MV-4-11 (cell line): ENCODE data around the gene BMAL1.

ENCODE experiments used
- DNase-seq: peaks from one replicate; lab custom pipeline; 2025; lab: John Stamatoyannopoulos, UW

Gene BMAL1

DNA sequence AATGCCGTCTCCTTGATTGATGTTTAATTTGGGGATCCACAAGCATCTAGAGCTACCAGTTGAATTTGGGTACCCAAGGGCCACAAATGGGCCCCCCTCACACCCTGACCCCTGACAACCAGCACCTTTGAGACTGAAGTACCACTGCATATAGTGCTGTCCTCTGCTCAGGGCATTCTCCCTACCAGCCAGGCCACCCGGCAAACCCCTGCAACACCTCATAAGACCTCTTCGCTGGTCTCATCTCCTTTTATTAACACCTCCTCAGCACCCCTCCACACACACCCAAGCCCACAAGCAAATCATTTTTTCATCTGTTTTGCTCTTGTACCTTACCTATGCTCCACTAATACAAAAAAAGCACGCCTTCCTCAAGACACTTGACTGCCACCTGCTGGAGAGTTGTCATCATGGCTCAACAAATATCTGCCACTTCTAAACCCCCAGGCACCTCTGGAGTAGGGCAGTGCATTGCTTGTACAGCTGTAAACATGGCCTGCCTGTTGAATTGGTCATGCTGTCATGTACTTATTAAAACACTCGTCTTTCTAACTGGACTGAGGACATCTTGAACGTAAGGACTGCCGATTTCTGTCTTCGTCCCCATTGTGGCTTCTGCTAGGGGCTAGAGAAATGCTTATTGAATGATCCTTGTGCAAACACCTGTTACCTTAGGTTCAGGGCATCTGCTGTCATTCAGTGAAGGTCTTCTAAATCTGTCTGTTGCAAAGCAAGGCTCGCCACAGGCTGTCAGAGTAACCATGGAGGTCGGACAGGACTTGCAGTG lies 66.5 kb downstream of the BMAL1 start:
- DNase-seq = peak; percentile 55

DNA sequence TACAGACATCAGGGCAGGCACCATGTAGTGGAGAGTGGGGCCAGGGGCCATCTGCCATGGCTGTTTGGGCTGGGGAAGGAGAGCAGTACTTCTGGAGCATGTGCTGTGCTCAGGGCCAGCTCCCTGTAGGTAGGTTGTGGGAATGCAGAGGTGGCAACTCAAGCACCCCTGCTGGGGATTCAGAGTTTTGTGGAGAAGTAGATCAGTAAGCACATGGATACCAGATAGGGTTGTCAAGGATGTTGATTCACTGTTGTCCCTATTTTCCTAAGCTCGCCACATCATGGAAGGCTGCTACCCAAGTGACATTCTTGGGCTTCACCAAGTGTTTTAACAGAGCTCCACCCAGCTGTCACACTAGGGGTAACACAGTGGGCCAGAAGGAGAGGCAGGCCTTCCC lies 67.2 kb downstream of the BMAL1 start:
- DNase-seq = no peak

DNA sequence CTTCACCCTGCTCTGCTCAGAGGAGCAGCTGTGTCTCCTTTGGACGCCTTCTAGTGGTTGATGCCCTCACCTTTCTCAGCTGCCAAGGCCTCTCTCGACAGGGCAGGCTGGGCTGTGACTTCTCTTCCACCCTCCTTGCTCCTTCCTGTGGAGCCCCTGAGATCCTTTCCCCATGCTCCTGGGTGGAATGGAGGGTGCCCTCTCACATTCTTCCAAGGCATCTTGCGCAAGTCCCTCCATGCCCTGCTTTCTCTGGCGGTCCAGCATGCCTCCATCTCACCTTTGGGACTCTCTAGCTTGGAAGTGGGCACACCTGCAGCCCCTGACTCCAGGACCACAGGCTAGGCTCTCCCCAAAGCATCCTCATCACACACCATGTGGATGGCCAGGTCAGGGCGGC lies 68.9 kb downstream of the BMAL1 start:
- no peak for DNase-seq

DNA sequence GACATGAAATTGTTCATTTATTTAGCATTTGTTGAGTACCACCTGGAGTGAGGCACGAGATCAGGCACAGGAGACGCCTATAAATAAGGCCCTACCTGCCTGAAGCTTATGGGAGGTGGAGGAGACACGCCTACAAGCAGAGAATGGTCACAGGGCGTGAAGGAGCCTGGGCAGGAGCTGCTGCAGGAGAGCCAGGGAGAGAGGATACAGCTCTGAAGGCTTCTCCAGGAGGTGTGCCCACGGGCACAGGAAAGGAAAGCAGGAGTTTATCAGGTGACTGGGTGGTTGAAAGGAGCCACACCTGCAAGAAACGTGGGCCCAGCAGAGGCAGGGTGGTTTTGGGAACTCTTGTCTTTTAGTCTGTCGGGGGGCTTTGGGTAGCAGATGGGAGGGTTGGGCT lies 70.3 kb downstream of the BMAL1 start:
- DNase-seq = no peak

DNA sequence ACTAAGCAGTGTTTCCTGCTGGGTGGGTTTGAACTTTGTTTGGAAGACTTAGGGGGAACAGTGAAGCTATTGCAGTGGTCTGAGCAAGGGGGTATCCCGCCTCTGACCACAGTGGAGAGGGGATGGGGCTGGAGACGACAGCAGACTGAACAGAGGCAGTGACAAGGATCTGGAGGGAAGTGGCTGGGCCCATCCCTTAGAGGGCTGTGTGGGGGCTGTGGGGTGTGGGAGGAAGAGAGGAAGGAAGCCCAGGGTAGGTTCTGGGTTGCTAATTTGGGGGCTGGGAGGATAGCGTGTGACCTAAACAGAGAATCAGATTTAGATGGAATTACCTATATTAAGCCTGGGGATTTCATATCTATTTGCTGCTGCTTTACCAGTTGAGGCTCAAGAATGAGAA lies 70.7 kb downstream of the BMAL1 start:
- DNase-seq = no peak

DNA sequence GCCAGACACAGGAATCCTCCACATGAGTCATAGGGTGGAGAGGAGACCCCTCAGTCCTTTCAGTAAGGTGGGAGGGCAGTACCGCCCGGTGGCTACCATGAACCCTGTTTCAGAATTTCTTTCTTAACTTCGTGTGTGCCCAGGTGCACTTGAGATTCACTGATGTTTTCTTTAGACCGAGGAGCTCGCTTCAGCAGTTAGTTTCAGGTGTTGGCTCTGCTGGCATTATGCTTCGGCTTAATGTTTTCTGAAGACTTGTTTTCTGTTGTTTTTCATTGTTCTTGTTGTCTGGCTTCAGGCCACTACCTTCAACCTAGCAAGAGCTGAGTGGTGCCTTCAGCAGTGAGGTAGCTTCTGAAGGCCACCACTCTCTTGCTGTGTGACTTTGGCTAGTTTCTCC lies 71.5 kb downstream of the BMAL1 start:
- DNase-seq = no peak

DNA sequence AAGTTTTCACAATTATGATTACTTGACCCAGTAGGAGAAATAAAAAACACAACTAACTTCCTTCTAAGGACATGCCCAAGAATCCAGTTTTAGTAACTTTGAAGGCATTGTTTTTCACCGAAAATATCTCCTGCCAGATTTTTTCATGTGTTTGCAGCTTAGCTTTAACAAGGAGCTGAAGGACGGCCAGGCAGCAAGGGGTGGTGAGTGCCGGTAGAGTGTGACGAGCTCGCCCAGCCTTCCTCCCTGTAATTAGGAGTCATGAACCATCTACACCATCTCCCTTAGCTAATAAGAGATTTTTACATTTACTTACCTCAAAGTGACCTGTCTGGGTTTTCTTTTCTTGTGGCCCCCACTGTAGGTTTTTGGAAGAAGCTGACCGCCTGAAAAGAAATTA lies 72.0 kb downstream of the BMAL1 start:
- DNase-seq = no peak

DNA sequence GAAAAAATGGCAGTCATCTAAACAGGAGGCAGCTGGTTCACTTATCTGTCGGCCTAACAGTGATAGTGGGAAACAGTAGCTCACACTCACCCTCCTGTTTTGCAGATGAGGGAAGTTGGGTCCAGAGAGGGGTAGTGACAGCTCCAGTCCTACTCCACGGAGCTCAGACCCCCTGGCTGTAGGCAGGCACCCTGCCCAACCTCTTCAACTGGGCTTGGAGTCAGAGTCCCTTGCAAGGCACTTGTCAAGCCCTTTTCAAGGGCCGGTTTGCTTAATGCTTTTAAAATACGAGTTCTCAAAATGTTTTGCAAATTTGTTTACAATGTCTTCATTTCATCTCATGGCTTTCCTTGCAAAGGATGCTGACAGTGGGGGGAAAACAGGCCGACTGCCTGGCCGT lies 75.1 kb downstream of the BMAL1 start:
- no peak for DNase-seq

DNA sequence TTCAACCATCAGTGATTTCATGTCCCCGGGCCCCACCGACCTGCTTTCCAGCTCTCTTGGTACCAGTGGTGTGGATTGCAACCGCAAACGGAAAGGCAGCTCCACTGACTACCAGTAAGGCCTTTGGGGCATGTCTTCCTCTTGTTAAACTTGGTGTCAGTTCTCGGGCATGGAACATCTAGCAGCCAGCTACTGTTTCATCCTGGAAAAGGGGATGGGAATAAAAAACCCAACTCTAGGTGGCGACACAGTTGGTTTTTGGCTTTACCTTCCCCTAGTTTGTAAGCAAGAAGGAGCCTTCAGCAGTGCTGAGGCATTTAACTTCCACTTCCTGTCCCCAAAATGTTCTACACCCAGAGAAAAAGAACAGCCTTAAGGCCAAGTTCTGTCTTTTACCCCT lies 76.7 kb downstream of the BMAL1 start:
- DNase-seq = no peak

DNA sequence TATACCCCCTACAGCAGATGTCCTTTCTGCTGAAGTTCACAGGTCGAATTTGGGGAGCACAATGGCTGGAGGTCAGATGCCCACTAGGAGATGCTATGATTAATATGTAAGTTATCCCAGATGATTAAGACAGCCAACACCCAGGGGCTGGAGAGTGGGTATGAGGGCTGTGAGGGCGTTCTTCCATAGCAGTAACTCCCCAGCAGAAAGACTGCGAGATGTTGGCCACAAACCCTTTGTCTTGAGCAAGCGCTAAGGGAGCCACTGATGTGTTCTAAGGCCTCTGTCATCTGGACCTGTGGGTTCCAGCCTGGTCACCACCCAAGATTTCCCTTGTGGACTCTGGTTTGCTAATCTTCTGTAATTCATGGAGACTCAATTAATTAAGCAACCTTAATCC lies 77.6 kb downstream of the BMAL1 start:
- no peak for DNase-seq

DNA sequence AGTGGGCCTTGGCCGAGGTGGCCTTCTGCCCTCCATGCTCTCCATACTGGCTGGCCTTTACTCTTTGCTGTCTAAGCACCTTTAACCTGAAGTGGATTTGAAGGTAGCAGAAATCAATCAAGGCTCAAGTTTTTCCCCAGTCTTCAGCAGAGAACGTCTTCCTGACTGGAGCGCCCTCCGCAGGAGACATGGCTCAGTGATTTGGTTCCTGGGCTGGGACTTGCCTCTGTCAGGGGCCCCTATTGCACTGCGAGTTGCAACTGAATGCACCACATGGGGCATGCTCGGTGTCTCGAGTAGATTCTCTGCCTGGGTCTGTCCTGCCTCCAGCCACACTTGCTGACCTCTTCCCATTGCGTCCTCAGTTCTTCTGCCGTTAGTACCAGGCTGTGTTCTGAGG lies 79.6 kb downstream of the BMAL1 start:
- DNase-seq = no peak

DNA sequence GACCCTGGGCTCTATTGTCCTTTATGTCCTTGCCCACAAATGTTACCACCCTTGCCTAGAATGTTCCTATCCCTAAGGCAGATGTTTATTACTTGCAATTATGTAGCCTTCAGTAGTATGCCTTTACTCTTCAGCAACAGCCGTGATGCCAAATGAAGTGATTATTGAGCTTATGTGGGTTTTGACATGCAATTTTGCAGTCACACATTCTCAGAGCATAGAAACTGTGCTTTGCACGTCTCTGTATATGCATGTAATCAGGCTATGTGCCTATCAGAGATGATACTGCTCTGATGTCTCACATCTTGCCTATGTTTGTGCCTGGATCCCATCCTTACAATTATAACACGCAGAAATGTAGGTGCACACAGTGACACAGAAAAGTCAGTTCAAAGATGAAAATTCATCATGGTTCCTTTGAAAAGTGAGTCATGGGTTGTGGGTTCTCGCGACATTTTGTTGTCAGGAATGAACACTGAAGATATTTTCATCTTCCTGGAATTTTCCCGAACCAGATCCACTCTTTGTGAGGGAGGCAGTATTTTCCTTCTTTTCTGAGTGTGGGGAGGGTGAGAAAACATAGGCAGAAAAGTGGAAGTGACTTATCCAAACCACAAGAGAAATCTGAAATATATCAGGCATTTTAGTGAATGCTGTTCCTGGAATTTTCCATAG lies 81.1 kb downstream of the BMAL1 start:
- no peak for DNase-seq

DNA sequence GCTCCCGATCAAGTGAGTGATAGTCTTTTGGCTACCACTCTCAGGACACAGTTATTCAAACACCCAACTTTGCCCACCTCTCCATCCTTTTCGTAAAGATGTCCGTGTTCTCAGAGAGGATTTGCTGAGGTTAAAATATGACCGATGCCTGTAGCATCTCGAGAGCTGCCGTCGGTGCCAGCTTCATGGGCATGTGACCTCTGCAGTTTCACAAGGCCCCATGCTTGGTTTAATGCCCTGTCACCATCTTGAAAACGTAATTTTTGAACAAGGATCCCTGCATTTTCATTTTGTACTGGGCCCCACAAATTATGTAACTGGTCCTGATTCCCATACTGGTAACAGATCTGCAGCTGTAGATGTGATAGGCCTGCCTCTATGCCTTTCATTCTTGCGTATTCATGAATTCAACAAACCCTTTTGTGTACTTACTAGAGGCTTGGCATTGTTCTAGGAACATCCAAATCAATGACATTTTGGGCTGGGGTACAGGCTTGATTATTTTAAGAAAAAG lies 85.1 kb downstream of the BMAL1 start:
- DNase-seq = no peak

DNA sequence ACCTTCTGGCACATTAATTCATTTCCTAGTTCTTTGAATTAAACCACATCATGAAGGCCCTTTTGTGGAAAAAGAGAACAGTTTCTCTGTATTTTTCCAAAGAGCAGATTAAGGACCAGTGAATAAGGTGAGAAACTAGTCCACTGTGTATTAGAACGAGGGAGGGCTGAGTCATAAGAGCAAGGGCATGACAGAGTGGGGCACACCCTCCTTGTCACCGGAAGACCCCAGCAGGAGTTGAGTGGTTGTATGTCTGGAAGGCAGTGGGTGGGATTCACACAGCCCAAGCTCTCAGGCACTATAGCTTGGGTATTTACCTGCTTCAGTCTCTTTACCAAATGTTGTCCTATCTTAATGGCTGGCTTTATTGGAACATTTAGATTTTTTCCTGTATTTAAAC lies 86.8 kb downstream of the BMAL1 start:
- no peak for DNase-seq

DNA sequence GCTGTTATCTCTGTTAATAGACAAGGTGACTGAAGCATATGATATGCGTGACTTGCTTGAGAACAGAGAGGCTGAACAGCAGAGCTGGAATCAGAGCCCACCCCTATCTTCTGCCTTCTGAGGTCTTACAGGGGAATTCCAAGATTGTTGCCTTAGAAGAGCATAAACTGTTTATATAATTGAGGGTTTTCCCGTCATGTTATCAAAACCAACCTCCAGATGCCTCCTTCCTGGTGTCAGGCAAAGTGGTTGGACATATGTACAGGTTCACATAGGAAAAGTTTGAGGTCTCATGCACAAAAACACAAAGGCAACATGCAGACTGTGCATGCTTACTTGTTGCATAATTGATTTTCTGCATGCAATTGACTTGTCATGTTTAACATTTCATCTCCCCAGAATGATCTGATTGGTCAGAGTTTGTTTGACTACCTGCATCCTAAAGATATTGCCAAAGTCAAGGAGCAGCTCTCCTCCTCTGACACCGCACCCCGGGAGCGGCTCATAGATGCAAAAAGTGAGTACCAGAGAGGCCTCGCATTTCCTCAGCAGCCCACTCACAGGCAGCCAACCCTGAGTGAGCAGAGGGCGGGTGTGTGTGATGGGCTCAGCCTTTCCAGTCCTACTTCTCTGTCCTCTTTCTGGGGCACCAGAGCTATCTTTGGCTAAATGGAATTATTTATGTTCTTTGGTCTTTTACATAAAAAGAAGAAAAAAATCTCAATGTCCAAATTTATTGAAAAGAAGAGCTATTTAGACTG lies 88.9 kb downstream of the BMAL1 start:
- DNase-seq = no peak

DNA sequence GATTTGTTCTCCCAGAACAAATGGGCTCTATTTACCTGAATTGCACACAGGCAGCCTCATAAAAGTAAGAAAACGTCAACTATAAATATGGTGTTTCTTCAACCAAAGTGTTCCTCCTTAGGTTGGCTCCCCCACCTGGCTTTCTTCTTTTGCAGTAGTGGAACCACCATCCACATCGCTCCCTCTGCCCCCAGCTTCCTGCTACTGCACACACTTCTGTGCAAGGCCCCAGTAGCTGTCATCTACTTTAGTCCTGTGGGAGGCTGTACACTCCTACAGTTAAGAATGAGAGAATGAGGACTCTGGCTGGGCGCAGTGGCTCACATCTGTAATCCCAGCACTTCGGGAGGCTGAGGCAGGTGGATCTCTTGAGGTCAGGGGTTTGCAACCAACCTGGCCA lies 89.5 kb downstream of the BMAL1 start:
- DNase-seq = no peak

DNA sequence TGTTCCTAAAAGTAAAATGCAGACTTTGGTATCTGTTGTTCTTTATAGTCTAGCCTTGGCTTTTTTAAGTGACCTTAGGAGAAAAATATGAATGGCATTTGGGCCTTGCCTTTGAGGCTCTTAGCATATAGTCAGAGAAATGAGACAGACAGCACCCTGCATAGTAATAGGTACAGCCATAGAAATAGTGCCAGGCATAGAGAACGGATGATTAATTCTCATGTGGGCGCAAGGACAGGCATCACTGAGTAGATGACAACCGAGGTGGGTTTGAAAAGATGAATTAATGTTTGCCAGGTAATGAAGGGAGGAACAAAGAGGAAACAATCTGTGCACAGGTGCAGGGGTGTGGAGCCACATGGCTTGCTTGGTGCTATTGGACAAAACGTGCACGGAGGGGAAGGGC lies 90.5 kb downstream of the BMAL1 start:
- no peak for DNase-seq

DNA sequence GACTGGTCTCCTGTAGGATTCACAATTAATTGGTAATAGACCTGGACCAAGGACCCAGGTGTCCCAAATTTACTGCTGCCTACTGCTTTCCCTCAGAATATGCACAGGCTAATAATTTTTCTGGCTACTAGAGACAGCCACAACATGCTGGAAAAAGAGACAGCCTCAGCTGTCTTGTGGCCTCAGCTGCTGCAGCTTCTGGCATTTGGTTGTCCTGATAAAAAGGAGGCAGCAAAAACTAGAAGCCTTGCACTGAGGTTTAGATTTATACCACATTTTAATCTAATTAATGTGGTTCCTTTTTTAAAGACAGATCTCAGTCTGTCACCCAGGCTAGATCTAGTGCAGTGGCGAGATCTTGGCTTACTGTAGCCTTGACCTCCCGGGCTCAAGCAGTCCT lies 95.6 kb downstream of the BMAL1 start:
- DNase-seq = no peak

DNA sequence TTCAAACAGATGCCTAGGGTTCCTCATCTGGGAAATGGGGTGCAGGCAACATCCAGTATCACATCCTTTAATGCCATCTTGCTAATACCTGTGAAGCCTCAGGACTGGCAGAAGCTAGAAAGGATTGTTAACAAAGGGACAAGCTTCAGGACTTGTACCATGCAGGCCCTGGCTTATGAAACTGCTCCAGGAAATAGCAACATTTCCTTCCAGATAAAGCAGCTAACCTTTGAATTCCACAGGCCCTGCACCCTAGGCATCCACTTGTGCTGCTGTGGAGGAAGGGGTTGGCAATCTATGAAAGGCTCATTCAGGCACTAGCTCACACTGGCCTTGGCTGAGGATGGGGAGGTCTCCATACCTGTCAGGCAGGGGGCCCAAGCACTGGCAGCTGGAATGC lies 98.2 kb downstream of the BMAL1 start:
- DNase-seq = no peak

DNA sequence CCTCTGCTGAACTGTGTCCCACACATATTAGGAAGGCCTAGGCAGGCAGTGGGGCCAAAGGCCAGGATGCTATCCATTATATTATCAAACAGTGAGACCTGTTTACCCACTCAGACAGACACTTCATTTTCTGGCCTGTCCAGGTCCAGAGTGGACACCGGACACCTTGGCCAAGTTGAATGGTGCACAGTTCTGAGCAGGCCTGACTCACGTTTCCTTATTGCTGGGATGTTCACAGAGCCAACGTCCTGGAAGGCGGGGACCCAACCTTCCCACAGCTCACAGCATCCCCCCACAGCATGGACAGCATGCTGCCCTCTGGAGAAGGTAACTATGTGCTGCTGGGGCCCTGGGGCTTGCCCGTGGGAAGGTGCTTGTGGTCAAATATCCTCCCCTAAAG lies 98.8 kb downstream of the BMAL1 start:
- no peak for DNase-seq

DNA sequence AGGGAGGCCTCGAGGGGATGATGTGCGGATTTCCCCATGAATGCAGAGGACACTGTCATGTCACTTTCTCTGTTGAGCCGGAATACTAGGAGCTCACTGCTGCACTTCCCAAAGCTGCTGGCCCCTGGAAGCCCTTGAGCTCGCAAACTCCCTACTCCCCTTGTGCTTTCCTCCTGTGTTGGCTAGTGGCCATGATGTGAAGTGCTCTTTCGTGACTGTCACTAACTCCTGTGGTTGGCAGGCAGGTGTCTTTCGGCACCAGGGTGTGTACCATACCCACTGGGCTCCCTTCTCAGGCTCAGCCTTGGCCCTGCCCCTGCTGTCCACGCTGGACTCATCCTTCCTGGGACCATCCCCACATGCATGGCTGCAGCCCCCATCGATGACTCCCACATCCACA lies 99.2 kb downstream of the BMAL1 start:
- DNase-seq = no peak

DNA sequence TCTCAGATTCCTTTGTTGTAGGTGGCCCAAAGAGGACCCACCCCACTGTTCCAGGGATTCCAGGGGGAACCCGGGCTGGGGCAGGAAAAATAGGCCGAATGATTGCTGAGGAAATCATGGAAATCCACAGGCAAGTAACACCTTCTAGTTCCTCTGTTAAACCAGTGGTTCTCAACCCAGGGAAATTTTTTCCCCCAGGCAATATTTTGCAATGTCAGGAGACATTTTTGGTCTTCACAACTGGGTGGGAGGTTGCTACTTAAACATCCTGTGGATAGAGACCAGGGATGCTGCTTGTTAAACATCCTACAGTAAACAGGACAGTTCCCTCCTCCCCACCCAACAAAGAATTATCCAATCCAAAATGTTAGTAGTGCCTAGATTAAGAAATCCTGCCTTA lies 100.7 kb downstream of the BMAL1 start:
- DNase-seq = no peak

DNA sequence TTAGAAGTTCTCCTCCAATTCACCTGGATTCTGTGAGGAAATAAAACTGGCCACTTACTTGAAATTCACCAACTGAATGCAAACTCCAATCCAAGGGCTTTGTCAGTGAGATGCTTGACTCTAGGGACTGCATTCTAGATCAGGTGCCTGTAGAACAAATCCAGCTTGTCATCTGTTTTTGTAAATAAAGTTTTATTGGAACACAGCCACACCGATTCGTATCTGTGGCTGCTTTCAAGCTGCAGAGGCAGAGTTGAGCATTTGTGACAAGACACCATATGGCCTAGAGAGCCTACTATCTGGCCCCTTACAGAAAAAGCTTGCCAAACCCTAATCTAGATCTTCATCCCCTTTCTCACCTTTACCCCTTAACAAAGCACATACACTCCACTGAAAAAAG lies 103.1 kb downstream of the BMAL1 start:
- DNase-seq = no peak
